Measurements from ENCODE around the gene ASTL.

DNA sequence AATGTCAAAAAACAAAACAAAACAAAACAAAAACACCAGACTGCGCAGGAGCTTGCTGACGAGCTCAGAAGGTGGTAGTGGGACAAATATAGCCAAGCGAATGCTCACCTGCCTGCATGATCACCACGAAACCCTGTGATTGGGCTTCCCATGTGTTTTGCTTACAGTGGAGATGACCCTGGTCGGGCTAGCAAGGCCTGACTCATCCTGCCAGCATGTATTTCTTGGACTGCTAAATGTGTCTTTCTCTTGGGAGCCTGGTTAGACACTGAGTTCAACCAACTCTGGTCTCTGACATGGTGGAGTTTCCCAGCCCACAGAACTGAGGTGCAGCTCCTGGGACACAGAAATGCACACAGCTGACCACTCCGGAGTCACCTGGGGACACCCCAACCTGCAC is 37.6 kb upstream of the ASTL start:
- TF ChIP-seq POLR2A (IDR thresholded peaks at IDR 0.05): no peak
- TF ChIP-seq, protein P1, sequence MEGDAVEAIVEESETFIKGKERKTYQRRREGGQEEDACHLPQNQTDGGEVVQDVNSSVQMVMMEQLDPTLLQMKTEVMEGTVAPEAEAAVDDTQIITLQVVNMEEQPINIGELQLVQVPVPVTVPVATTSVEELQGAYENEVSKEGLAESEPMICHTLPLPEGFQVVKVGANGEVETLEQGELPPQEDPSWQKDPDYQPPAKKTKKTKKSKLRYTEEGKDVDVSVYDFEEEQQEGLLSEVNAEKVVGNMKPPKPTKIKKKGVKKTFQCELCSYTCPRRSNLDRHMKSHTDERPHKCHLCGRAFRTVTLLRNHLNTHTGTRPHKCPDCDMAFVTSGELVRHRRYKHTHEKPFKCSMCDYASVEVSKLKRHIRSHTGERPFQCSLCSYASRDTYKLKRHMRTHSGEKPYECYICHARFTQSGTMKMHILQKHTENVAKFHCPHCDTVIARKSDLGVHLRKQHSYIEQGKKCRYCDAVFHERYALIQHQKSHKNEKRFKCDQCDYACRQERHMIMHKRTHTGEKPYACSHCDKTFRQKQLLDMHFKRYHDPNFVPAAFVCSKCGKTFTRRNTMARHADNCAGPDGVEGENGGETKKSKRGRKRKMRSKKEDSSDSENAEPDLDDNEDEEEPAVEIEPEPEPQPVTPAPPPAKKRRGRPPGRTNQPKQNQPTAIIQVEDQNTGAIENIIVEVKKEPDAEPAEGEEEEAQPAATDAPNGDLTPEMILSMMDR (IDR thresholded peaks at IDR 0.05): no peak

Measured in uterus (tissue), 2 donors.